ENCODE results near the gene C6orf89. TPM values are rescaled to one million over a fixed set of nuclear protein-coding genes. Genes with fewer than 3 reads are reported as not detected.

C6orf89 gene
- total and polyA plus RNA-seq, 2 of the 8 experiments (the other 6 are each of a cell fraction or from before 2014, with no cell fraction given), result 4.6 to 12.3 TPM

DNA sequence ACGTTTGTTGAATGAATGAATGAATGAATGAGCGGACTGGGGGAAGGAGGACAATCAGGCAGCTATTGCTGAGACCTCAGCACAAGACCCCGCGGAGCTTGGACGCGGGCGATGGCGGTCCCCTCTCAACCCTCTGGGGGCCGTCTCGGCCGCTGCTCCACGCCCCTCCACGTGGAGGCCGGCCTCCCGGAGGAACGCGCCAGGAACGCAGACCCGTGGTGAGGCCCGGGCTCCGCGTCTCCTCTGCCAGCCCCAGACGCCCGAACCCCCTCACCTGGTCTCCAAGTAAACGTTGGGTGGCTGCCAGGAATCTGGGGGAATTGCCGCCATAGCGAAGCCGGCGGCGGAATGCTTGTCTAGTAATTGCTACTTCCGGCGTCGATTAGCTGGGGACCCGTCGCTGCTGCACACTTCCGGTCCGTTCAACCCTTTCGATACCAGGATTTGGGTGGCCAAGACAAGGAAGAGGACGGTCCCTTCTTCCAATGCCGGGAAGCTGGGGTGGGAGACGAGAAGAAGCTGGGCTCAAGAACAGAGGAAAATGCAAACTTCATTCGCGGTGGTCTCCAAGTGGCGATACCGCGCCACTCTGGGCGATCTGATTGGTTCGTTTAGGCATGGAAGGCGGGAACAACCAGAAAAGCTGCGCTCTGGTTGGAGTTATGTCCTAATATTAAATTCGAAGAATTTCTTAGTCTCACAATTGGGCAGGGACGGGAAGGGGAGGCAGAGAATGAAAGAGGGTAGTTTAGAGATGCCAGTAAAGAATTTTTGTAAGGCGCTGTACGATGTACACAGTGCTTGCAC, 11.1 kb upstream of the C6orf89 start, which contains the start of gene PPIL1 (continued):
- TF ChIP-seq, protein P1, sequence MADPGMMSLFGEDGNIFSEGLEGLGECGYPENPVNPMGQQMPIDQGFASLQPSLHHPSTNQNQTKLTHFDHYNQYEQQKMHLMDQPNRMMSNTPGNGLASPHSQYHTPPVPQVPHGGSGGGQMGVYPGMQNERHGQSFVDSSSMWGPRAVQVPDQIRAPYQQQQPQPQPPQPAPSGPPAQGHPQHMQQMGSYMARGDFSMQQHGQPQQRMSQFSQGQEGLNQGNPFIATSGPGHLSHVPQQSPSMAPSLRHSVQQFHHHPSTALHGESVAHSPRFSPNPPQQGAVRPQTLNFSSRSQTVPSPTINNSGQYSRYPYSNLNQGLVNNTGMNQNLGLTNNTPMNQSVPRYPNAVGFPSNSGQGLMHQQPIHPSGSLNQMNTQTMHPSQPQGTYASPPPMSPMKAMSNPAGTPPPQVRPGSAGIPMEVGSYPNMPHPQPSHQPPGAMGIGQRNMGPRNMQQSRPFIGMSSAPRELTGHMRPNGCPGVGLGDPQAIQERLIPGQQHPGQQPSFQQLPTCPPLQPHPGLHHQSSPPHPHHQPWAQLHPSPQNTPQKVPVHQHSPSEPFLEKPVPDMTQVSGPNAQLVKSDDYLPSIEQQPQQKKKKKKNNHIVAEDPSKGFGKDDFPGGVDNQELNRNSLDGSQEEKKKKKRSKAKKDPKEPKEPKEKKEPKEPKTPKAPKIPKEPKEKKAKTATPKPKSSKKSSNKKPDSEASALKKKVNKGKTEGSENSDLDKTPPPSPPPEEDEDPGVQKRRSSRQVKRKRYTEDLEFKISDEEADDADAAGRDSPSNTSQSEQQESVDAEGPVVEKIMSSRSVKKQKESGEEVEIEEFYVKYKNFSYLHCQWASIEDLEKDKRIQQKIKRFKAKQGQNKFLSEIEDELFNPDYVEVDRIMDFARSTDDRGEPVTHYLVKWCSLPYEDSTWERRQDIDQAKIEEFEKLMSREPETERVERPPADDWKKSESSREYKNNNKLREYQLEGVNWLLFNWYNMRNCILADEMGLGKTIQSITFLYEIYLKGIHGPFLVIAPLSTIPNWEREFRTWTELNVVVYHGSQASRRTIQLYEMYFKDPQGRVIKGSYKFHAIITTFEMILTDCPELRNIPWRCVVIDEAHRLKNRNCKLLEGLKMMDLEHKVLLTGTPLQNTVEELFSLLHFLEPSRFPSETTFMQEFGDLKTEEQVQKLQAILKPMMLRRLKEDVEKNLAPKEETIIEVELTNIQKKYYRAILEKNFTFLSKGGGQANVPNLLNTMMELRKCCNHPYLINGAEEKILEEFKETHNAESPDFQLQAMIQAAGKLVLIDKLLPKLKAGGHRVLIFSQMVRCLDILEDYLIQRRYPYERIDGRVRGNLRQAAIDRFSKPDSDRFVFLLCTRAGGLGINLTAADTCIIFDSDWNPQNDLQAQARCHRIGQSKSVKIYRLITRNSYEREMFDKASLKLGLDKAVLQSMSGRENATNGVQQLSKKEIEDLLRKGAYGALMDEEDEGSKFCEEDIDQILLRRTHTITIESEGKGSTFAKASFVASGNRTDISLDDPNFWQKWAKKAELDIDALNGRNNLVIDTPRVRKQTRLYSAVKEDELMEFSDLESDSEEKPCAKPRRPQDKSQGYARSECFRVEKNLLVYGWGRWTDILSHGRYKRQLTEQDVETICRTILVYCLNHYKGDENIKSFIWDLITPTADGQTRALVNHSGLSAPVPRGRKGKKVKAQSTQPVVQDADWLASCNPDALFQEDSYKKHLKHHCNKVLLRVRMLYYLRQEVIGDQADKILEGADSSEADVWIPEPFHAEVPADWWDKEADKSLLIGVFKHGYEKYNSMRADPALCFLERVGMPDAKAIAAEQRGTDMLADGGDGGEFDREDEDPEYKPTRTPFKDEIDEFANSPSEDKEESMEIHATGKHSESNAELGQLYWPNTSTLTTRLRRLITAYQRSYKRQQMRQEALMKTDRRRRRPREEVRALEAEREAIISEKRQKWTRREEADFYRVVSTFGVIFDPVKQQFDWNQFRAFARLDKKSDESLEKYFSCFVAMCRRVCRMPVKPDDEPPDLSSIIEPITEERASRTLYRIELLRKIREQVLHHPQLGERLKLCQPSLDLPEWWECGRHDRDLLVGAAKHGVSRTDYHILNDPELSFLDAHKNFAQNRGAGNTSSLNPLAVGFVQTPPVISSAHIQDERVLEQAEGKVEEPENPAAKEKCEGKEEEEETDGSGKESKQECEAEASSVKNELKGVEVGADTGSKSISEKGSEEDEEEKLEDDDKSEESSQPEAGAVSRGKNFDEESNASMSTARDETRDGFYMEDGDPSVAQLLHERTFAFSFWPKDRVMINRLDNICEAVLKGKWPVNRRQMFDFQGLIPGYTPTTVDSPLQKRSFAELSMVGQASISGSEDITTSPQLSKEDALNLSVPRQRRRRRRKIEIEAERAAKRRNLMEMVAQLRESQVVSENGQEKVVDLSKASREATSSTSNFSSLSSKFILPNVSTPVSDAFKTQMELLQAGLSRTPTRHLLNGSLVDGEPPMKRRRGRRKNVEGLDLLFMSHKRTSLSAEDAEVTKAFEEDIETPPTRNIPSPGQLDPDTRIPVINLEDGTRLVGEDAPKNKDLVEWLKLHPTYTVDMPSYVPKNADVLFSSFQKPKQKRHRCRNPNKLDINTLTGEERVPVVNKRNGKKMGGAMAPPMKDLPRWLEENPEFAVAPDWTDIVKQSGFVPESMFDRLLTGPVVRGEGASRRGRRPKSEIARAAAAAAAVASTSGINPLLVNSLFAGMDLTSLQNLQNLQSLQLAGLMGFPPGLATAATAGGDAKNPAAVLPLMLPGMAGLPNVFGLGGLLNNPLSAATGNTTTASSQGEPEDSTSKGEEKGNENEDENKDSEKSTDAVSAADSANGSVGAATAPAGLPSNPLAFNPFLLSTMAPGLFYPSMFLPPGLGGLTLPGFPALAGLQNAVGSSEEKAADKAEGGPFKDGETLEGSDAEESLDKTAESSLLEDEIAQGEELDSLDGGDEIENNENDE (IDR thresholded peaks at IDR 0.05; ENCODE audit: insufficient replicate concordance, low read length), result no peak
- TF ChIP-seq GTF2F1 (IDR thresholded peaks at IDR 0.05; ENCODE audit: borderline replicate concordance, low read depth, low read length) (peak; percentile 27; the same call in 1 of the 2 replicates), PHF8 (conservative IDR thresholded peaks at IDR 0.05; ENCODE audit: low read depth, low read length) (peak; percentile 95), SP1 (IDR thresholded peaks at IDR 0.05; ENCODE audit: low read depth, low read length) (peak; percentile 34; the same call in 1 of the 2 replicates), JUND (IDR thresholded peaks at IDR 0.05; ENCODE audit: low read length) (no peak), TBP (IDR thresholded peaks at IDR 0.05; ENCODE audit: low read depth, low read length) (peak; percentile 86), NRF1 (IDR thresholded peaks at IDR 0.05; ENCODE audit: low read depth, low read length) (no peak), SUZ12 (IDR thresholded peaks at IDR 0.05; ENCODE audit: low read length) (no peak), TCF12 (IDR thresholded peaks at IDR 0.05; ENCODE audit: low read depth, low read length) (no peak), SIN3A (conservative IDR thresholded peaks at IDR 0.05 in 1 of 2, IDR thresholded peaks at IDR 0.05 in 1 of 2; ENCODE audit: low read depth in 1 of 2, low read length in 2 of 2) (peak; percentile 40 to 71; a peak in 1 of 4 replicates)
